ENCODE measurements around the gene MAPK10. TPM values are rescaled to one million over a fixed set of nuclear protein-coding genes. Genes with fewer than 3 reads are reported as not detected.
"Not testable (repeated sequence)": the region's sequence is repeated elsewhere in the genome, so short reads cannot be mapped to it uniquely, and the experiment has no call there.

Gene MAPK10
- polyA plus RNA-seq, 2 donors: 1.4 to 1.5 TPM

DNA sequence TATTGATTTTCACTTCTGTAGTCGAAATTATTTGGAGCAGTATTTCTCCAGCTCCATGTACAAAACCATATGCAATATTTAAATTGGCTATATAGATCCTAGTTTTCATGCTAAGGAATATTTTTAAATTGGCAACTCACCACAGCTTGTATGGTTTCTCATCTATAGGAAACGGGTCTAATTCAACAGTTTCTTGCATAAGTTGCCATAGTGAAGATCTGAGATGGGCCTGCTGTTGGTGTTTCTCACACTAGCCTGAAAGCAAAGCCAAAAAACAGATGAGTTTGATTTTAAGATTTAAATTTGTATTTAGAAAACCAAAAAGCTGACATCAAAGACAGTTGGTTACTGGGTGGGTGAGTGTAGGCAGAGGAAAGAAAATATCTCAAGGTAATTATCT, 5.5 kb downstream of the MAPK10 start:
- Histone ChIP-seq H3K36me3 (ENCODE audit: control insufficient read depth in 2 of 2, insufficient read depth in 2 of 2, low read length in 1 of 2) (no peaks in the 10 kb centered on the region), H3K9me3 (ENCODE audit: control insufficient read depth in 2 of 2, insufficient read depth in 1 of 2, low read depth in 1 of 2, low read length in 1 of 2) (no peaks in the 10 kb centered on the region), H3K27me3 (ENCODE audit: control insufficient read depth in 1 of 2, insufficient read depth in 2 of 2, low read length in 2 of 2) (peaks cover 0 to 3% of the 10 kb centered on the region in 2 donors), H3K27ac (ENCODE audit: low read depth in 2 of 2, low read length in 1 of 2) (no peak overlapping the region), H3K4me1 (ENCODE audit: control insufficient read depth in 2 of 2, insufficient read depth in 2 of 2, low read length in 1 of 2) (no peaks in the 10 kb centered on the region), H3K4me3 (ENCODE audit: low read depth in 1 of 2, low read length in 2 of 2) (no peak overlapping the region)
- WGBS, 2 donors: 80 to 90% methylated on average over 2 of the region's 2 CpGs

- Histone ChIP-seq H3K27ac (ENCODE audit: low read depth in 2 of 2, low read length in 1 of 2) (no peak overlapping the region), H3K4me1 (ENCODE audit: control insufficient read depth in 2 of 2, insufficient read depth in 2 of 2, low read length in 1 of 2) (no peaks in the 10 kb centered on the region), H3K27me3 (ENCODE audit: control insufficient read depth in 1 of 2, insufficient read depth in 2 of 2, low read length in 2 of 2) (no peaks in the 10 kb centered on the region), H3K4me3 (ENCODE audit: low read depth in 1 of 2, low read length in 2 of 2) (no peak overlapping the region), H3K9me3 (ENCODE audit: control insufficient read depth in 2 of 2, insufficient read depth in 1 of 2, low read depth in 1 of 2, low read length in 1 of 2) (no peaks in the 10 kb centered on the region), H3K36me3 (ENCODE audit: control insufficient read depth in 2 of 2, insufficient read depth in 2 of 2, low read length in 1 of 2) (no peaks in the 10 kb centered on the region)
- WGBS, 2 donors: 95 to 96% methylated on average over 3 of the region's 3 CpGs
These were observed 13.5 kb downstream of the MAPK10 start for GRCh38 chr4:86346320-86346719.

DNA sequence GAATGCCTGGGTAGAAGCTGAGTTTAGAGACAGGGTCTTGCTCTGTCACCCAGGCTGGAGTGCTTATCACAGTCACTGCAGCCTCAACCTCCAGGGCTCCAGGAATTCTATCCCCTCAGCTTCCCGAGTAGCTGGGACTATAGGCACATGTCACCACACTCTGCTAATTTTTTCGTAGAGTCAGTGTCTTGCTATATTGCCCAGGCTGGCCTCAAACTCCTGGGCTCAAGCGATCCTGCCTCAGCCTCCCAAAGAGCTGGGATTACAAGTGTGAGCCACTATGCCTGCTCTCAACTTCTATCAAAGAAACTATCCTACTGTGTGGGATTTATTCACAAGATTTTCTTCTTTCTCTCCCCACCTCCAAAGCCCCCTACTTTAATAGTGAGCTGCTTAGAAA, 15.7 kb downstream of the MAPK10 start:
- WGBS, 2 donors: 86 to 91% methylated on average over 3 of the region's 3 CpGs
- no peak overlapping the region for H3K4me3 ChIP-seq (ENCODE audit: low read depth in 1 of 2, low read length in 2 of 2)
- no peaks in the 10 kb centered on the region for H3K9me3 ChIP-seq (ENCODE audit: control insufficient read depth in 2 of 2, insufficient read depth in 1 of 2, low read depth in 1 of 2, low read length in 1 of 2)
- H3K27ac ChIP-seq (ENCODE audit: low read depth in 2 of 2, low read length in 1 of 2): no peak overlapping the region
- no peaks in the 10 kb centered on the region for H3K4me1 ChIP-seq (ENCODE audit: control insufficient read depth in 2 of 2, insufficient read depth in 2 of 2, low read length in 1 of 2)
- no peaks in the 10 kb centered on the region for H3K27me3 ChIP-seq (ENCODE audit: control insufficient read depth in 1 of 2, insufficient read depth in 2 of 2, low read length in 2 of 2)
- H3K36me3 ChIP-seq (ENCODE audit: control insufficient read depth in 2 of 2, insufficient read depth in 2 of 2, low read length in 1 of 2): no peaks in the 10 kb centered on the region

- H3K4me1 ChIP-seq (ENCODE audit: control insufficient read depth in 2 of 2, insufficient read depth in 2 of 2, low read length in 1 of 2): no peaks in the 10 kb centered on the region
- H3K27ac ChIP-seq (ENCODE audit: low read depth in 2 of 2, low read length in 1 of 2): no peak overlapping the region
- H3K27me3 ChIP-seq (ENCODE audit: control insufficient read depth in 1 of 2, insufficient read depth in 2 of 2, low read length in 2 of 2): no peaks in the 10 kb centered on the region
- H3K4me3 ChIP-seq (ENCODE audit: low read depth in 1 of 2, low read length in 2 of 2): no peak overlapping the region
- H3K36me3 ChIP-seq (ENCODE audit: control insufficient read depth in 2 of 2, insufficient read depth in 2 of 2, low read length in 1 of 2): no peaks in the 10 kb centered on the region
- WGBS, 2 donors: 60 to 72% methylated on average over 2 of the region's 2 CpGs
- no peaks in the 10 kb centered on the region for H3K9me3 ChIP-seq (ENCODE audit: control insufficient read depth in 2 of 2, insufficient read depth in 1 of 2, low read depth in 1 of 2, low read length in 1 of 2)
These were observed 20.9 kb downstream of the MAPK10 start for GRCh38 chr4:86338989-86339388.

DNA sequence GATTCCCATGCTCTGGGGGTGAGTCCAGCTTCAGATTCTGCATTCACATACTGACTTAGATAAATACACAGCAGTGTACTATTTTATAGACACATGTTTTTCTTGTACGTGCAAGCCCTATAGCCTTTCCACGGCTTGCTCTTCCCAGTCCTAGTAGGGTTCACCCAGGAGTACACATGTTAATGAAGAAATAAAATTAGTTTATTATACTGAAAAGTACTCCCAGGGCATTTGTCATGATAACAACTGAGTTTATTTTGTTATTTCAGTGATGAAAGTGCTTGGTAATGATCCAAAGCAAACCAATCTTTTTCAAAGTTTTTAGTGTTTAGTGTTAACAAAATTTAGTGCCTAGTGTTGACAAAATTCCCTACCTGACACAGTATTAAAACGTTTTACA, 21.3 kb downstream of the MAPK10 start:
- 34 to 50% methylated on average over 3 of the region's 3 CpGs for WGBS, 2 donors
- no peak overlapping the region for H3K27ac ChIP-seq (ENCODE audit: low read depth in 2 of 2, low read length in 1 of 2)
- H3K27me3 ChIP-seq (ENCODE audit: control insufficient read depth in 1 of 2, insufficient read depth in 2 of 2, low read length in 2 of 2): no peaks in the 10 kb centered on the region
- no peaks in the 10 kb centered on the region for H3K36me3 ChIP-seq (ENCODE audit: control insufficient read depth in 2 of 2, insufficient read depth in 2 of 2, low read length in 1 of 2)
- no peaks in the 10 kb centered on the region for H3K9me3 ChIP-seq (ENCODE audit: control insufficient read depth in 2 of 2, insufficient read depth in 1 of 2, low read depth in 1 of 2, low read length in 1 of 2)
- no peak overlapping the region for H3K4me3 ChIP-seq (ENCODE audit: low read depth in 1 of 2, low read length in 2 of 2)
- H3K4me1 ChIP-seq (ENCODE audit: control insufficient read depth in 2 of 2, insufficient read depth in 2 of 2, low read length in 1 of 2): no peaks in the 10 kb centered on the region

DNA sequence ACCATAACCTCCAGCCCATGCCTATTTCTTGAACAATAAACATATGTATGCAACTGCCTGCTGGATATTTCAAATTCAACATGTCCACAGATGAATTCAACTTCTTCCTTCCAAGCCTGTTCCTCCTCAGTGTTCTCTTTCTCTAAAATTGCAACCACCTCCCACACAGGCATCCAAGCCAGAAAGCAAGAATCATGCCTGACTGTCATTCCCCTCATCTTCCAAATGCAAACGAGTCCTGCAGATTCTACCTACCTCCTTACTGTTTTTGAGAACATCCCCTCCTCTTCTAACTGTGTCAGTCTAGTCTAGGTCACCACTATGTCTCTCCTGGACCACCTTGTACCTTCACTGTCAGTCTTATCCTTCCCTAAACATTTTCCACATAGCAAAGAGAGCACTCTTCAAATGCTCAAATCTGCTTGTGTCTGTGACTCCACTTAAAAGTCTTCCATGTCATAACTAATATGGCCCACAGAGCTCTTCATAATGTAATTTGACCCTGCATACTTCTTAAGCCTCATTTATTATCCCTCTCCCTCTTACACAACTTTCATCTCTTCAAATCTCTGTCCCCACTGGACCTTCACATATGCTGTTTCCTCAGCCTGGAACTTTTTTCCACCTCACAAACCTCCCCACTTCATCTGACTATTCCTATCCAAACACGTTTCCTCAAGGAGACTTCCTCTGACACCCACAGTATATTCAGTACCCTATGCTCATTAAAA, 25.7 kb downstream of the MAPK10 start:
- Histone ChIP-seq H3K27ac (ENCODE audit: low read depth in 2 of 2, low read length in 1 of 2) (no peak overlapping the region), H3K27me3 (ENCODE audit: control insufficient read depth in 1 of 2, insufficient read depth in 2 of 2, low read length in 2 of 2) (no peaks in the 10 kb centered on the region), H3K4me3 (ENCODE audit: low read depth in 1 of 2, low read length in 2 of 2) (no peak overlapping the region), H3K4me1 (ENCODE audit: control insufficient read depth in 2 of 2, insufficient read depth in 2 of 2, low read length in 1 of 2) (no peaks in the 10 kb centered on the region), H3K9me3 (ENCODE audit: control insufficient read depth in 2 of 2, insufficient read depth in 1 of 2, low read depth in 1 of 2, low read length in 1 of 2) (no peaks in the 10 kb centered on the region), H3K36me3 (ENCODE audit: control insufficient read depth in 2 of 2, insufficient read depth in 2 of 2, low read length in 1 of 2) (no peaks in the 10 kb centered on the region)
- 60 to 71% methylated on average over 2 of the region's 2 CpGs for WGBS, 2 donors

DNA sequence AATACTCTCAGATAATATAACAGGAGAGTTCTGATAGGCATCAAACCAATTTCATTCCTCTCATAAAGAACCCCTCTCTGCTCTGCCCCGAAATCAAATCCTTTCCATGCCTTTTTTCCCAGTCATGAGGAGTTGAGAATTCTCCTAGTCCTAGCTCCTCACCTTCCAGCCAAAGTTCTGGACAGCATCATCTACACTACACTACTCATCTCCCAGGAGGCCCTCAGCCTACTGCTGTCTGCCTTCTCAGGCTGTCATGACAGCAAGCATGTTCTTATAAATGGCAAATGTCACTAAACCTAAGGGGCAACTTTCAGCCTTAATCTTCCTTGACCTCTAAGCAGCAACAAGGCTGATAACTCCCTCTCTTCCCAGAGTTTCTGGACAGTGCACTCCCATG, 26.6 kb downstream of the MAPK10 start:
- no peaks in the 10 kb centered on the region for H3K36me3 ChIP-seq (ENCODE audit: control insufficient read depth in 2 of 2, insufficient read depth in 2 of 2, low read length in 1 of 2)
- no peak overlapping the region for H3K4me3 ChIP-seq (ENCODE audit: low read depth in 1 of 2, low read length in 2 of 2)
- H3K9me3 ChIP-seq (ENCODE audit: control insufficient read depth in 2 of 2, insufficient read depth in 1 of 2, low read depth in 1 of 2, low read length in 1 of 2): no peaks in the 10 kb centered on the region
- no peaks in the 10 kb centered on the region for H3K4me1 ChIP-seq (ENCODE audit: control insufficient read depth in 2 of 2, insufficient read depth in 2 of 2, low read length in 1 of 2)
- no peak overlapping the region for H3K27ac ChIP-seq (ENCODE audit: low read depth in 2 of 2, low read length in 1 of 2)
- no peaks in the 10 kb centered on the region for H3K27me3 ChIP-seq (ENCODE audit: control insufficient read depth in 1 of 2, insufficient read depth in 2 of 2, low read length in 2 of 2)
- 0 to 26% methylated on average over 1 of the region's 1 CpG for WGBS, 2 donors

GRCh38 chr4:86330961-86331742, 28.7 kb downstream of the MAPK10 start:
- H3K27ac ChIP-seq (ENCODE audit: low read depth in 2 of 2, low read length in 1 of 2): no peak overlapping the region
- no peaks in the 10 kb centered on the region for H3K27me3 ChIP-seq (ENCODE audit: control insufficient read depth in 1 of 2, insufficient read depth in 2 of 2, low read length in 2 of 2)
- H3K36me3 ChIP-seq (ENCODE audit: control insufficient read depth in 2 of 2, insufficient read depth in 2 of 2, low read length in 1 of 2): no peaks in the 10 kb centered on the region
- 29 to 37% methylated on average over 5 of the region's 5 CpGs for WGBS, 2 donors
- H3K9me3 ChIP-seq (ENCODE audit: control insufficient read depth in 2 of 2, insufficient read depth in 1 of 2, low read depth in 1 of 2, low read length in 1 of 2): no peaks in the 10 kb centered on the region
- H3K4me1 ChIP-seq (ENCODE audit: control insufficient read depth in 2 of 2, insufficient read depth in 2 of 2, low read length in 1 of 2): no peaks in the 10 kb centered on the region
- no peak overlapping the region for H3K4me3 ChIP-seq (ENCODE audit: low read depth in 1 of 2, low read length in 2 of 2)

DNA sequence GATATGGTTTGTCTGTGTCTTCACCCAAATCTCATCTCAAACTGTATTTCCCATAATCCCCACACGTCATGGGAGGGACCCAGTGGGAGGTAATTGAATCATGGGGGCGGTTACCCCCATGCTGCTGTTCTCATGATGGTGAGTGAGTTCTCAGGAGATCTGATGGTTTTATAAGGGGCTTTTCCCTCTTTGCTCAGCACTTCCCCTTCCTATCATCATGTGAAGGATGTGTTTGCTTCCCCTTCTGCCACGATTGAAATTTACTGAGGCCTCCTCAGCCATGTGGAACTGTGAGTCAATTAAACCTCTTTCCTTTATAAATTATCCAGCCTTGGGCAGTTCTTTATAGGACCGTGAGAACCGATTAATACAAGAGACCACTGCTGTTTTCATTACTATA, 29.4 kb downstream of the MAPK10 start:
- H3K36me3 ChIP-seq (ENCODE audit: control insufficient read depth in 2 of 2, insufficient read depth in 2 of 2, low read length in 1 of 2); H3K4me1 ChIP-seq (ENCODE audit: control insufficient read depth in 2 of 2, insufficient read depth in 2 of 2, low read length in 1 of 2); H3K9me3 ChIP-seq (ENCODE audit: control insufficient read depth in 2 of 2, insufficient read depth in 1 of 2, low read depth in 1 of 2, low read length in 1 of 2); H3K4me3 ChIP-seq (ENCODE audit: low read depth in 1 of 2, low read length in 2 of 2); H3K27me3 ChIP-seq (ENCODE audit: control insufficient read depth in 1 of 2, insufficient read depth in 2 of 2, low read length in 2 of 2); H3K27ac ChIP-seq (ENCODE audit: low read depth in 2 of 2, low read length in 1 of 2): not testable (repeated sequence)
- 75 to 78% methylated on average over 5 of the region's 5 CpGs for WGBS, 2 donors

- no peaks in the 10 kb centered on the region for H3K4me1 ChIP-seq (ENCODE audit: control insufficient read depth in 2 of 2, insufficient read depth in 2 of 2, low read length in 1 of 2)
- no peak overlapping the region for H3K4me3 ChIP-seq (ENCODE audit: low read depth in 1 of 2, low read length in 2 of 2)
- H3K27me3 ChIP-seq (ENCODE audit: control insufficient read depth in 1 of 2, insufficient read depth in 2 of 2, low read length in 2 of 2): no peaks in the 10 kb centered on the region
- WGBS, 2 donors: 74 to 81% methylated on average over 3 of the region's 3 CpGs
- no peak overlapping the region for H3K27ac ChIP-seq (ENCODE audit: low read depth in 2 of 2, low read length in 1 of 2)
- no peaks in the 10 kb centered on the region for H3K36me3 ChIP-seq (ENCODE audit: control insufficient read depth in 2 of 2, insufficient read depth in 2 of 2, low read length in 1 of 2)
- no peaks in the 10 kb centered on the region for H3K9me3 ChIP-seq (ENCODE audit: control insufficient read depth in 2 of 2, insufficient read depth in 1 of 2, low read depth in 1 of 2, low read length in 1 of 2)
These were observed 30.4 kb downstream of the MAPK10 start for GRCh38 chr4:86329431-86329830.
